Breast epithelium (tissue), 4 donors: Measurements from ENCODE around the gene TNS3. TPM values are rescaled to one million over a fixed set of nuclear protein-coding genes. Genes with fewer than 3 reads are reported as not detected.
A peak's percentile ranks its signal among the peaks of the same experiment; 100 is the strongest.

Experiments used
- DNase-seq, 2 donors: peaks; one replicate each; pipeline ENCODE4 v3.0.0-alpha.2; 2019; ENCODE audit warnings: low spot score in 2 of 2
- H3K27ac ChIP-seq, 2 donors: fragments of 200-600 bp; sonication (generic) in 1 of 2; one replicate each; pipeline ENCODE4 v1.5.1; 2016 to 2019; ENCODE audit warnings: mild to moderate bottlenecking in 1 of 2
- H3K27me3 ChIP-seq, 2 donors: fragments of 200-600 bp; sonication (generic) in 1 of 2; one replicate each; pipeline versions ENCODE4 v1.5.1 to v1.6.0; 2017 to 2019; ENCODE audit warnings: control low read depth in 1 of 2, mild to moderate bottlenecking in 1 of 2
- H3K36me3 ChIP-seq: fragments of 200-600 bp; one replicate; pipeline ENCODE4 v1.5.1; 2019
- H3K4me1 ChIP-seq, 2 donors: fragments of 200-600 bp; sonication (generic); one replicate each; pipeline ENCODE4 v1.5.1; 2016 to 2019; ENCODE audit warnings: control low read depth in 1 of 2
- H3K4me3 ChIP-seq, 3 donors: fragments of 200-600 bp; sonication (generic); 1 replicate in 2 of 3; 2 replicates in 1 of 3; pipeline ENCODE4 v1.5.1; 2016 to 2019; ENCODE audit warnings: mild to moderate bottlenecking in 3 of 3, moderate library complexity in 2 of 3
- H3K9me3 ChIP-seq, 2 donors: fragments of 200-600 bp; sonication (generic) in 1 of 2; one replicate each; pipeline ENCODE4 v1.5.1; 2016 to 2019; ENCODE audit warnings: control low read depth in 1 of 2
- POLR2A ChIP-seq: fragments of 450-650 bp; IDR thresholded peaks from one replicate; pipeline ENCODE4 v1.6.1; 2016; ENCODE audit warnings: antibody characterized with exemption, mild to moderate bottlenecking, moderate library complexity
- POLR2AphosphoS5 ChIP-seq, 3 donors: sonication (generic); formaldehyde crosslinking; IDR thresholded peaks; one replicate each; pipeline ENCODE4 v1.6.1; 2017; ENCODE audit warnings: antibody characterized with exemption in 3 of 3
- intact Hi-C: fragments of 100-400 bp; cut with DNase I; formaldehyde crosslinking; loops from one replicate; pipeline ENCODE4 v1.15.1; 2023; ENCODE audit warnings: low total_unique reads
- total RNA-seq, 3 donors: library from RNA; depleted of rRNA; stranded (reverse); fragments of >200 nt; gene quantifications; one replicate each; pipeline ENCODE4 v1.1.0, GENCODE V29; 2016
- TF ChIP-seq, protein P1 (sequence below), 3 donors: fragments of 450-650 bp; IDR thresholded peaks; one replicate each; pipeline ENCODE4 v1.5.1; 2016 to 2017; ENCODE audit warnings: antibody characterized with exemption in 3 of 3, mild to moderate bottlenecking in 3 of 3, moderate library complexity in 3 of 3

TNS3 gene
- total RNA-seq, 3 donors from 2014 or later, result 41.0 to 78.1 (median 56.2) TPM

DNA sequence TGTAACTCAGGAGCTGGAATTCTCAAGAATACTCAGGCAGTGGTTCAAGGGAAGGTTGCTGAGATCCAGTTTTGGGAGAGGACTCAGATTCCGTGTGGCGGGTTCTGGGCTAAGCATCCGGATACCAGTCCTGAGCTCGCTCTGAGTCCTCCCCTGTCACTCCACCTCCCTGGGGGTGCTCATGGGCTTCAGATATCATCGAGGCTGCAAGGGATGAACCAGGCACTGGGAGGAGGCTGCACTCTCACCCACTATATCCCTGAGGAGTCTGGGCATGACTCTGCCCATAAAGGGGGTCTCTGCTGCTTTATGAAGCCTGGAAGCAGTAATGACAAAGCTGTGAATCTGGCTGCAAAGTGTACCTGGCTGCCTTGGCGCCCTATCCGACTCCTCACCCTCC lies 188.5 kb downstream of the TNS3 start:
- Histone ChIP-seq H3K27ac (no peak overlapping the region), H3K4me3 (no peak overlapping the region), H3K9me3 (no peaks in the 10 kb centered on the region), H3K4me1 (no peaks in the 10 kb centered on the region), H3K36me3 (no peaks in the 10 kb centered on the region), H3K27me3 (no peaks in the 10 kb centered on the region)
- intact Hi-C loops, result no loop called here
- TF ChIP-seq POLR2AphosphoS5 (IDR thresholded peaks at IDR 0.05), result no peak
- no peak for TF ChIP-seq POLR2A
- TF ChIP-seq, protein P1, sequence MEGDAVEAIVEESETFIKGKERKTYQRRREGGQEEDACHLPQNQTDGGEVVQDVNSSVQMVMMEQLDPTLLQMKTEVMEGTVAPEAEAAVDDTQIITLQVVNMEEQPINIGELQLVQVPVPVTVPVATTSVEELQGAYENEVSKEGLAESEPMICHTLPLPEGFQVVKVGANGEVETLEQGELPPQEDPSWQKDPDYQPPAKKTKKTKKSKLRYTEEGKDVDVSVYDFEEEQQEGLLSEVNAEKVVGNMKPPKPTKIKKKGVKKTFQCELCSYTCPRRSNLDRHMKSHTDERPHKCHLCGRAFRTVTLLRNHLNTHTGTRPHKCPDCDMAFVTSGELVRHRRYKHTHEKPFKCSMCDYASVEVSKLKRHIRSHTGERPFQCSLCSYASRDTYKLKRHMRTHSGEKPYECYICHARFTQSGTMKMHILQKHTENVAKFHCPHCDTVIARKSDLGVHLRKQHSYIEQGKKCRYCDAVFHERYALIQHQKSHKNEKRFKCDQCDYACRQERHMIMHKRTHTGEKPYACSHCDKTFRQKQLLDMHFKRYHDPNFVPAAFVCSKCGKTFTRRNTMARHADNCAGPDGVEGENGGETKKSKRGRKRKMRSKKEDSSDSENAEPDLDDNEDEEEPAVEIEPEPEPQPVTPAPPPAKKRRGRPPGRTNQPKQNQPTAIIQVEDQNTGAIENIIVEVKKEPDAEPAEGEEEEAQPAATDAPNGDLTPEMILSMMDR (IDR thresholded peaks at IDR 0.05), result no peak
- DNase-seq, result no peak

DNA sequence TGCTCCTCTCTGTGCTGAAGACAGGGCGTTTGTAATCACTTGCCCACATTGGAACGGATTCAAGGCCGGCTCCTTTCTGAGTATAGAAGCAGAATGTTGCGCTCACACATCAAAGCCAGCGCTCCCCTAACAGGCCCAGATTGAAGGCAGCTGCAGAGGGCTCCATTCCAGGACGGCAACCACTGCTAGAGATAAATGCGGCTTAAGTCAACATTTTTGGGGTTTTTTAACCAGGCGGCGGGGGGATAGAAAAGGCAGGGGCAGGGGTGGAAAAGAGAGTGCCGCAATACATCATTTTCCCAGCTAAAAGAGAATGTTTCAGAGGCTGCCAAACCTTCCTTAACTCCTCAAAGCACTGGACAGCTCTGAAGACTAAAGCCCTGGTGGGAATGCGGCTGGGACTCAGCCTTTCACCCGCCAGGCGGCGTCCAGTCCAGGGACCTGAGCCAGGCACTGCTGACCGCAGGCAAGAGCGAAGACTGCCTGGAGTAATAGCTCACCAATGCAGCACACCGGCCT lies 189.6 kb downstream of the TNS3 start:
- DNase-seq, result peak in 1 of 2 donors; percentile 49
- Histone ChIP-seq H3K27me3 (no peaks in the 10 kb centered on the region), H3K27ac (no peak overlapping the region), H3K4me1 (no peaks in the 10 kb centered on the region), H3K4me3 (no peak overlapping the region), H3K9me3 (no peaks in the 10 kb centered on the region), H3K36me3 (no peaks in the 10 kb centered on the region)
- no peak for TF ChIP-seq POLR2AphosphoS5 (IDR thresholded peaks at IDR 0.05)
- TF ChIP-seq, protein P1 (IDR thresholded peaks at IDR 0.05), result peak in 1 of 3 donors; percentile 34
- intact Hi-C loops, result no loop called here

DNA sequence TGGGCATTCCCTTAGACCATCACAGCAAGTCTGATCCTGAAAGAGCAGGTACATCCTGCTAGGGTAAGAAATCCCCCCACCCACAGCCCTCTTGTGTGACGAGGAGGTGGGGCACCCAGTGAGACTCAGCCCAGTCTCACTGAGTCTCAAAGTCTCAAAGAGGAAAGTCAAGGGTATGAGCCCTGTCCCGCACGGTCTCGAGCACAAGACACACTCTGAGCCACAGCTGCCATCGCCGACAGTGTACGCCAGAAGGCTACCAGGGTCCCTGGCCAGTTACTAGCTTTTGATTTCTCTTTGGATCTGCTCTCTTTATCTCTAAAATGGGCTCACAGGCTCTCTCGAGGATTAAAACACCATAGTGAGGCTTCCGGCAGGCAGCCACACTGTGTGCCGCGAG lies 190.2 kb downstream of the TNS3 start:
- H3K27ac ChIP-seq, result no peak overlapping the region
- H3K27me3 ChIP-seq, result no peaks in the 10 kb centered on the region
- intact Hi-C loops, result no loop called here
- H3K36me3 ChIP-seq, result no peaks in the 10 kb centered on the region
- no peak overlapping the region for H3K4me3 ChIP-seq
- TF ChIP-seq, protein P1 (IDR thresholded peaks at IDR 0.05), result no peak
- no peak for TF ChIP-seq POLR2AphosphoS5 (IDR thresholded peaks at IDR 0.05)
- no peaks in the 10 kb centered on the region for H3K4me1 ChIP-seq
- DNase-seq, result no peak
- H3K9me3 ChIP-seq, result no peaks in the 10 kb centered on the region

DNA sequence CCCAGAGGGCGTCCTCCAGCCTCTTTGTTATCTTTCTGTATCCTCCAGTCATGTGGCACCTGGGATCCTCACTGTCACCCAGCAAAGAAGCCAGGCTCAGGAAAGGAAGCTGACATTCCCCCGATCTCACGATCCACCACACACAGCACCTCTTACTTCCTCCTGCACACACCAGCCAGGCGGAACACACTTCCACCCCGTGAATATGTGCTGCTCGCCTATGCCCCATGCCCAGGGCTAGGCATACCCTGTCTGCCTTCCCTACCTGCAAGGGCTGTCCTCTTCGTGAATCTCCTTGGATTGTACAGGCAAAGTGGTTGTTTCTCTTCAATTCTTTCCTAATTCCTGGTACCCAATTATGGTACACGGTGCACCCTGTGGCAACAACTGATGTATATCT lies 191.0 kb downstream of the TNS3 start:
- Histone ChIP-seq H3K4me3 (no peak overlapping the region), H3K4me1 (no peaks in the 10 kb centered on the region), H3K9me3 (no peaks in the 10 kb centered on the region), H3K27ac (no peak overlapping the region), H3K36me3 (no peaks in the 10 kb centered on the region), H3K27me3 (no peaks in the 10 kb centered on the region)
- TF ChIP-seq POLR2A (no peak), POLR2AphosphoS5 (IDR thresholded peaks at IDR 0.05) (no peak)
- TF ChIP-seq, protein P1 (IDR thresholded peaks at IDR 0.05), result no peak
- intact Hi-C loops, result no loop called here
- DNase-seq, result peak in 1 of 2 donors; percentile 7

DNA sequence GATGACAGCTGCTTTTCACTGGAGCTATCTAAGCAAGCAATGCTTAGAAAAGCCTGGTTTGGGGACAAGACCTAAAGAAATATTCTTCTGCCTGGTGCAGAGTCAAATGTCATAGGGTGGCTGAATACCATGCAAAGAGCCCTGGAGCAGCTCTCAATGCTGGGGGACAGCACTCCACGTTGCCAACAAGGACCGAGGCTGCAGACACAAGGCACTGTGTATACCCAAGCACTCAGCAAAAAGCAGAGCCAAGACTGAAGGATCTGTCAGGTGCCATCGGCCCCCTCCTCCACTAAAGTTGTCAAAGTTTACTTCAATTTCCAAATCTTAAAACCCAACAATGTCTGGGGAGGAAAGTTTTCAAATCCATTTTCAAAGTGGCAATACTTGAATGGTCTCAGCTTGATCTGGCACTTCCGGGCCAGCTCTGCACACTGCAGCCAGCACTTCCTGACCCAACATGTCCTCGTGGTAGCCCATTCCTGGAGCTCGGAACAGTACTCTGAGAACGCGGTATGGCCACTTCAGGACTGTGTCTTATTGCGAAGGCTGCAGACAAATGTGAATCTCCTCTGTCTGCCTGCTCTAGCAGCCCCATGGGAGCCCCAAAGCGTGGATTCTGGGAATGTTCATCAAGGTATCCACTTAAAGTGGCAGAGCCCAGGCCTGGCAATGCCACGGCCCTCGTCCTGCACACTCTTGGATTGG lies 191.8 kb downstream of the TNS3 start:
- no peak for TF ChIP-seq POLR2AphosphoS5 (IDR thresholded peaks at IDR 0.05)
- TF ChIP-seq POLR2A, result no peak
- TF ChIP-seq, protein P1 (IDR thresholded peaks at IDR 0.05), result no peak
- Histone ChIP-seq H3K36me3 (no peaks in the 10 kb centered on the region), H3K27ac (no peak overlapping the region), H3K4me3 (no peak overlapping the region), H3K27me3 (no peaks in the 10 kb centered on the region), H3K9me3 (no peaks in the 10 kb centered on the region), H3K4me1 (no peaks in the 10 kb centered on the region)
- intact Hi-C loops, result no loop called here
- DNase-seq, result no peak
